Epithelial cell of proximal tubule (primary cell): Measurements from ENCODE around the gene FAM81B. TPM values are rescaled to one million over a fixed set of nuclear protein-coding genes. Genes with fewer than 3 reads are reported as not detected.

Experiments
- DNase-seq: peaks from one replicate; pipeline ENCODE4 v3.0.0-alpha.2; 2011; ENCODE audit warnings: low read depth
- H3K4me3 ChIP-seq: 2 replicates; pipeline ENCODE4 v1.5.1; 2011; ENCODE audit warnings: low read depth, mild to moderate bottlenecking, low read length
- CTCF ChIP-seq: conservative IDR thresholded peaks from 2 replicates; pipeline ENCODE4 v1.5.1; 2012; ENCODE audit warnings: low read depth, mild to moderate bottlenecking, low read length
- total RNA-seq: library from RNA; depleted of rRNA; stranded (reverse); fragments of >200 nt; gene quantifications from 2 replicates; pipeline ENCODE4 v1.2.3, GENCODE V29; 2015

Gene FAM81B
- total RNA-seq, 1 donor from 2014 or later = not detected

- no peak for TF ChIP-seq CTCF
- H3K4me3 ChIP-seq = no peak overlapping the region
- no peak for DNase-seq
These were observed 54.3 kb downstream of the FAM81B start for GRCh38 chr5:95445442-95445841.

- no peak for TF ChIP-seq CTCF
- DNase-seq = peak; percentile 16
- H3K4me3 ChIP-seq = no peak overlapping the region
These were observed 54.8 kb downstream of the FAM81B start for GRCh38 chr5:95445995-95446394.

- peak; percentile 49 for DNase-seq
- no peak overlapping the region for H3K4me3 ChIP-seq
- no peak for TF ChIP-seq CTCF
These were observed 55.5 kb downstream of the FAM81B start for GRCh38 chr5:95446560-95447221.

GRCh38 chr5:95447961-95448360 is 56.8 kb downstream of the FAM81B start:
- no peak for DNase-seq
- TF ChIP-seq CTCF = no peak
- no peak overlapping the region for H3K4me3 ChIP-seq

GRCh38 chr5:95448789-95449188 is 57.6 kb downstream of the FAM81B start:
- no peak for DNase-seq
- no peak overlapping the region for H3K4me3 ChIP-seq
- no peak for TF ChIP-seq CTCF

GRCh38 chr5:95449460-95449859 is 58.3 kb downstream of the FAM81B start:
- H3K4me3 ChIP-seq = no peak overlapping the region
- DNase-seq = no peak
- TF ChIP-seq CTCF = no peak

GRCh38 chr5:95454536-95454935 is 63.4 kb downstream of the FAM81B start:
- no peak for TF ChIP-seq CTCF
- no peak for DNase-seq
- H3K4me3 ChIP-seq = no peak overlapping the region
